Right atrium auricular region (tissue), 2 donors: ENCODE results near the gene GRIP2. TPM values are rescaled to one million over a fixed set of nuclear protein-coding genes. Genes with fewer than 3 reads are reported as not detected.

Experiments used
- DNase-seq: peaks from one replicate; pipeline ENCODE4 v3.0.0-alpha.2; 2019; ENCODE audit warnings: low spot score
- H3K27ac ChIP-seq, 2 donors: fragments of 200-600 bp; sonication (generic); 1 replicate in 1 of 2; 2 replicates in 1 of 2; pipeline ENCODE4 v1.5.1; 2016 to 2019
- H3K27me3 ChIP-seq, 2 donors: fragments of 200-600 bp; sonication (generic); one replicate each; pipeline versions ENCODE4 v1.5.1 to v1.6.0; 2017 to 2019
- H3K36me3 ChIP-seq: fragments of 200-600 bp; sonication (generic); one replicate; pipeline ENCODE4 v1.5.1; 2016
- H3K4me1 ChIP-seq, 2 donors: fragments of 200-600 bp; sonication (generic); one replicate each; pipeline versions ENCODE4 v1.5.1 to v1.6.0; 2017 to 2019
- H3K4me3 ChIP-seq, 2 donors: fragments of 200-600 bp; sonication (generic); 1 replicate in 1 of 2; 2 replicates in 1 of 2; pipeline ENCODE4 v1.5.1; 2017 to 2019; ENCODE audit warnings: mild to moderate bottlenecking in 1 of 2, moderate library complexity in 1 of 2
- H3K9me3 ChIP-seq, 2 donors: fragments of 200-600 bp; sonication (generic); one replicate each; pipeline ENCODE4 v1.5.1; 2019
- total RNA-seq, 2 donors: library from RNA; depleted of rRNA; stranded (reverse); fragments of >200 nt; gene quantifications; one replicate each; pipeline ENCODE4 v1.1.0, GENCODE V29; 2016
- TF ChIP-seq, protein P1 (sequence below), 2 donors: fragments of 200-600 bp; sonication (generic); IDR thresholded peaks; one replicate each; pipeline ENCODE4 v1.5.1; 2019; ENCODE audit warnings: antibody characterized with exemption in 2 of 2

GRIP2 gene
- total RNA-seq, 2 donors from 2014 or later: 7.1 to 13.2 TPM

DNA sequence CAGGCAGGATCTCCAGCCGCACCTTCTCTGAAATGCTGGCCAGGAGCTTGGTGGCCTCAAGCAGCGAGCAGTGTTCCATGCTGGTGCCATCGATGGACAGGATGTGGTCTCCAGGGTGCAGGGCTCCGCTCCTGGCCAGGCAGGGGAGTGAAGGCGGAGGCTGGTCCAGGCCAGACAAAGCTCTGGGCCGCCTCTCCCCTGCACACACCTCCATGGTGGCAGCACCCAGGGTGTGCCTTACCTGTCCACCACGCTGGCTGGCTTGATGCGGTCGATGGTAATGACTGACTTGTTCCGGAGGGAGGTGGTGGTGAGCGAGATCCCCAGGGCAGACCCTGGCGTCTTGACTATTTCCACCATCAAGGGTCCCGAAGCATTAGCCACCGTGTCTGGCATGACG, 20.0 kb downstream of the GRIP2 start:
- H3K27ac ChIP-seq: peak overlapping the region; percentile 90 to 95
- TF ChIP-seq, protein P1, sequence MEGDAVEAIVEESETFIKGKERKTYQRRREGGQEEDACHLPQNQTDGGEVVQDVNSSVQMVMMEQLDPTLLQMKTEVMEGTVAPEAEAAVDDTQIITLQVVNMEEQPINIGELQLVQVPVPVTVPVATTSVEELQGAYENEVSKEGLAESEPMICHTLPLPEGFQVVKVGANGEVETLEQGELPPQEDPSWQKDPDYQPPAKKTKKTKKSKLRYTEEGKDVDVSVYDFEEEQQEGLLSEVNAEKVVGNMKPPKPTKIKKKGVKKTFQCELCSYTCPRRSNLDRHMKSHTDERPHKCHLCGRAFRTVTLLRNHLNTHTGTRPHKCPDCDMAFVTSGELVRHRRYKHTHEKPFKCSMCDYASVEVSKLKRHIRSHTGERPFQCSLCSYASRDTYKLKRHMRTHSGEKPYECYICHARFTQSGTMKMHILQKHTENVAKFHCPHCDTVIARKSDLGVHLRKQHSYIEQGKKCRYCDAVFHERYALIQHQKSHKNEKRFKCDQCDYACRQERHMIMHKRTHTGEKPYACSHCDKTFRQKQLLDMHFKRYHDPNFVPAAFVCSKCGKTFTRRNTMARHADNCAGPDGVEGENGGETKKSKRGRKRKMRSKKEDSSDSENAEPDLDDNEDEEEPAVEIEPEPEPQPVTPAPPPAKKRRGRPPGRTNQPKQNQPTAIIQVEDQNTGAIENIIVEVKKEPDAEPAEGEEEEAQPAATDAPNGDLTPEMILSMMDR (IDR thresholded peaks at IDR 0.05): no peak
- peaks cover 0 to 53% of the 10 kb centered on the region in 2 donors for H3K4me1 ChIP-seq
- no peaks in the 10 kb centered on the region for H3K9me3 ChIP-seq
- H3K27me3 ChIP-seq: no peaks in the 10 kb centered on the region
- H3K36me3 ChIP-seq: peaks cover 18% of the 10 kb centered on the region
- no peak overlapping the region for H3K4me3 ChIP-seq
- no peak for DNase-seq

DNA sequence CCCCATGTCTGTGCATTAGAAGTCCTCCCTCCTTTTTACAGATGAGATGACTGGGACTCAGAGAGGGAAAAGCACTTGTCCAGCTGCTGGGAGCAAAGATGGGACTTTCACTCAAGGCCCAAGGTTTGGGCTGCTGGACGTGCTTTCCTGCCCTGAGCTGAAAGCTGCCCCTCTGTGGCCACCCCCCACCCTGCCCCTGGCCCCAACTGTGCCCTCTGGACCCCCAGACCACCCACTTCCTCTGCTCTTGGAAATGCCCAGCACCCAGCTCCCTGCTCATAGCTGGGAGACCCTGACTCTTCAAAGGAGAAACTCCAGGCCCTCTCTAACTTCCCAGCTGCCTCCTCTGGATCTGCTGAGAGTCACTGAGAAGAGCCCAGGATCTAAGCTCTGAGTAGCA, 20.7 kb downstream of the GRIP2 start:
- Histone ChIP-seq H3K4me1 (peaks cover 0 to 45% of the 10 kb centered on the region in 2 donors), H3K27ac (peak overlapping the region; percentile 90 to 95), H3K9me3 (no peaks in the 10 kb centered on the region), H3K27me3 (no peaks in the 10 kb centered on the region), H3K36me3 (peaks cover 18% of the 10 kb centered on the region), H3K4me3 (no peak overlapping the region)
- no peak for DNase-seq
- TF ChIP-seq, protein P1 (IDR thresholded peaks at IDR 0.05): no peak

DNA sequence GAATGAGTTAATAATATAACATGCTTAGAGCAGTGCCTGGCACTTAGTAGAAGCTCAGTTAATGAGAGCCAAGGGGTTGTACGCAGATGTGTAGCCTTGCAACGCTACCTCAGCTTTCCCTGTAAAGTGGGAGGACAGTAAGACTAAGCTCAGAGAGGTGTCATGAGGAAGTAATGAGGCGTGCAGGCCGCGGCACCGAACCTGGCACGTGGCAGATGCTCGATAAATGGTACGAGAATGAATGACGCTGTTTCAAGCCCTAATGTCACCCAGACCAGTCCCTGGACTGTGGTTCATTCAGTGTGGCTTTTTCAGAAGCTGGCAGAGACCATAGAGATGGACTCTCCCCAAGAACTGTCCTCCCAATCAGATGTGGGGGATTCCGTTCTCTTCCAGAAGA, 21.2 kb downstream of the GRIP2 start:
- TF ChIP-seq, protein P1 (IDR thresholded peaks at IDR 0.05): no peak
- no peaks in the 10 kb centered on the region for H3K27me3 ChIP-seq
- H3K4me1 ChIP-seq: peaks cover 0 to 40% of the 10 kb centered on the region in 2 donors
- H3K4me3 ChIP-seq: no peak overlapping the region
- no peaks in the 10 kb centered on the region for H3K9me3 ChIP-seq
- H3K27ac ChIP-seq: peak overlapping the region; percentile 90 to 95
- DNase-seq: no peak
- H3K36me3 ChIP-seq: peaks cover 18% of the 10 kb centered on the region

DNA sequence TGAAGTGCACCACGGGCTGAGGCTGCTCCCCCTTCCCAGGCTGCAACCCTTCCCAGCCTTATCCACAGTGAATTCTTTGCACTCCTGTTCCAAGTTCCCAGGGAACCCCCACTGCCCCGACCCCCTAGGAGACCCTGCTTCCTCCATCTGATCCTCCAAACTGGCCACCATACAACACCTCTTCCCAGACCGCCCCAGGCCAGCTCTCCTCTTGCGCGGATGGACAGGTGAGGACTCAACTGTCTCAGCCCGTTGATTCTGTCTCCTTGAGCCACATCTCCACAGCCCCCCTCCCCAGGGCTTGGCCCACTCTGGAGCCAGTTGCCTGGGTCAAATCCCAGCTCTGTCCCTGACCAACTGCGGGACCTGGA, 21.7 kb downstream of the GRIP2 start:
- peaks cover 0 to 36% of the 10 kb centered on the region in 2 donors for H3K4me1 ChIP-seq
- no peak for DNase-seq
- no peaks in the 10 kb centered on the region for H3K9me3 ChIP-seq
- peaks cover 18% of the 10 kb centered on the region for H3K36me3 ChIP-seq
- H3K27ac ChIP-seq: peak overlapping the region; percentile 20 to 95
- TF ChIP-seq, protein P1 (IDR thresholded peaks at IDR 0.05): no peak
- H3K4me3 ChIP-seq: no peak overlapping the region
- H3K27me3 ChIP-seq: no peaks in the 10 kb centered on the region

DNA sequence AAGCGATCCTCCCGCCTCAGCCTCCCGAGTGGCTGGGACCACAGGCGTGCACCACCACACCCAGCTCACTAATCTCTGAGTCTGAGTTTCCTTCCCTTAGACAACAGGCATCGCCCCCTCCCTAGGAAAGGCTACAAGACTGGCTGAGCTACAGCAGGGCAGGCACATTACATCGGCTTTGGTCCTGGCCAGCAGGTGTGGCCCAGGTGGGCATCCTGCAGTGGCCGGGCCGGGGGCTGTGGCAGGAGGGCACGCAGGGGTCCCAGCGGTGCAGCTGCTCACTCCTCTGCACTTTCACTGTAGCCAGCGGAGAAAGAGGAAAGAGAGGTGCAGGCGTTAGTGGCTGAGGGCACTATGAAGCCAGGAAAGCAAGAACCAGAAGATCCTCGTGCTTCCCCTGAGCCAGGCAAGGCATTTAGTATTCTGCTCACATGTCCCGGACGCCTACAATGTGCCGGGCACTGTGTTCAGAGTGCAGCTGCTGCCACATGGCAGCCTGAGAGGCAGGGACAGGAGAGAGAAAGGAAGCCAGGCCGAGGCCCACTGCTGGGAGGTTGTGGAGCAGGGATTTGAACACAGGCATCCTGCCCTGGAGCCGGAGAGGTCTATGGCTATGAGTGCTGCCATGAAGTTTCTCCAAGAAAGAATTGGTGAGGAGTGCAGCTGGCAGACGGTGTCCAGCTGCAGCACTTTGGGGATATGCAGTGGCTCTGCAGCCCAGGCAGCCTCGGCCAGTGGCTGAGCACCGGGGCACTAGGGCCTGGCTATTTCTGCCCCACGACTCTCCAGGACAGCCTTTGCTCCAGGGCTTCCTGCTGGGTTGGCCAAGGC, 22.3 kb downstream of the GRIP2 start:
- H3K27ac ChIP-seq: peak overlapping the region; percentile 20 to 95
- no peak for DNase-seq
- H3K9me3 ChIP-seq: no peaks in the 10 kb centered on the region
- H3K4me1 ChIP-seq: peaks cover 0 to 30% of the 10 kb centered on the region in 2 donors
- peaks cover 18% of the 10 kb centered on the region for H3K36me3 ChIP-seq
- H3K4me3 ChIP-seq: no peak overlapping the region
- TF ChIP-seq, protein P1 (IDR thresholded peaks at IDR 0.05): no peak
- no peaks in the 10 kb centered on the region for H3K27me3 ChIP-seq
